ENCODE data around the gene PTPA. TPM values are rescaled to one million over a fixed set of nuclear protein-coding genes. Genes with fewer than 3 reads are reported as not detected.

Gene PTPA
- total and polyA plus RNA-seq, 9 of the 15 experiments (the other 6 are each of a cell fraction or from before 2014, with no cell fraction given), result 1.7 to 121 (median 72.6) TPM

DNA sequence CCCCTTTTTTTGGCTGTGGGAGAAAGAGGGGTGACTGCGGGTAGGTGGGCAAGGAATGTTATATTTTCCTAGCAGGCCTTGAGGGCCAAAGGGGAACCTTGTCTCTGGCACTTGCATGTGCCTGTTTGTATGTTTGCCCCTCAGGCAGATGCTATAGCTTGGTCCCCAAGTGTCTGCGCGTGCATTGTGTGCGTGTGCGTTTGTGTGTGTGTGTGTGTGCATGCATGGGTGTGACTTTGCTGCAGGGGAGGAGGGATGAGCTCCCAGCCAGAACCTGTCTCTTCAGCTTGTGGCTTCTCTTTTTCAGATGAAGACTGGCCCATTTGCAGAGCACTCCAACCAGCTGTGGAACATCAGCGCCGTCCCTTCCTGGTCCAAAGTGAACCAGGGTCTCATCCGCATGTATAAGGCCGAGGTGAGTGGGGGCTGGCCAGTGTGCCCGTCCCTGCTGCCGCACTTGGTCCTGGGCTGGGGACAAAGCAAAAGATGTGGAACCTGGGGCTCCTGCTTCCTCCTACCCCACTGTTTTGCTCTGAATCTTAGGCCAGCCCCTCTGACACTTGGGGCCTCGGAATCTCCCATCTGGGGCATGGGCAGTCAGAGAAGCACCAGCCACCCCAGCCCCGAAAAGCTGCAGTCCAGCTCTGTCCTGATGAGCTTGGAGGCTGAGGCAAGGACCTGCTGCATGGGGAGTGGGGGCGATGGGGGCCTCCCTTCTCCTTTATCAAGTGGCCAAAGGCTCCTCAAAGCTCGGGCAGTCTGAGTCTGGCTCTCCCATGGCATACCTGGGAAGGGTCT is 31.1 kb downstream of the PTPA start (continued):
- TF ChIP-seq, protein P1, sequence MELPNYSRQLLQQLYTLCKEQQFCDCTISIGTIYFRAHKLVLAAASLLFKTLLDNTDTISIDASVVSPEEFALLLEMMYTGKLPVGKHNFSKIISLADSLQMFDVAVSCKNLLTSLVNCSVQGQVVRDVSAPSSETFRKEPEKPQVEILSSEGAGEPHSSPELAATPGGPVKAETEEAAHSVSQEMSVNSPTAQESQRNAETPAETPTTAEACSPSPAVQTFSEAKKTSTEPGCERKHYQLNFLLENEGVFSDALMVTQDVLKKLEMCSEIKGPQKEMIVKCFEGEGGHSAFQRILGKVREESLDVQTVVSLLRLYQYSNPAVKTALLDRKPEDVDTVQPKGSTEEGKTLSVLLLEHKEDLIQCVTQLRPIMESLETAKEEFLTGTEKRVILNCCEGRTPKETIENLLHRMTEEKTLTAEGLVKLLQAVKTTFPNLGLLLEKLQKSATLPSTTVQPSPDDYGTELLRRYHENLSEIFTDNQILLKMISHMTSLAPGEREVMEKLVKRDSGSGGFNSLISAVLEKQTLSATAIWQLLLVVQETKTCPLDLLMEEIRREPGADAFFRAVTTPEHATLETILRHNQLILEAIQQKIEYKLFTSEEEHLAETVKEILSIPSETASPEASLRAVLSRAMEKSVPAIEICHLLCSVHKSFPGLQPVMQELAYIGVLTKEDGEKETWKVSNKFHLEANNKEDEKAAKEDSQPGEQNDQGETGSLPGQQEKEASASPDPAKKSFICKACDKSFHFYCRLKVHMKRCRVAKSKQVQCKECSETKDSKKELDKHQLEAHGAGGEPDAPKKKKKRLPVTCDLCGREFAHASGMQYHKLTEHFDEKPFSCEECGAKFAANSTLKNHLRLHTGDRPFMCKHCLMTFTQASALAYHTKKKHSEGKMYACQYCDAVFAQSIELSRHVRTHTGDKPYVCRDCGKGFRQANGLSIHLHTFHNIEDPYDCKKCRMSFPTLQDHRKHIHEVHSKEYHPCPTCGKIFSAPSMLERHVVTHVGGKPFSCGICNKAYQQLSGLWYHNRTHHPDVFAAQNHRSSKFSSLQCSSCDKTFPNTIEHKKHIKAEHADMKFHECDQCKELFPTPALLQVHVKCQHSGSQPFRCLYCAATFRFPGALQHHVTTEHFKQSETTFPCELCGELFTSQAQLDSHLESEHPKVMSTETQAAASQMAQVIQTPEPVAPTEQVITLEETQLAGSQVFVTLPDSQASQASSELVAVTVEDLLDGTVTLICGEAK (IDR thresholded peaks at IDR 0.05), result no peak
- TF ChIP-seq, protein P1 (CRISPR knock-in tag; IDR thresholded peaks at IDR 0.05), result no peak
- 0 out of 2 replicates have a peak, but pooled peaks have one; percentile 21 for TF ChIP-seq IRF2 (CRISPR knock-in tag; IDR thresholded peaks at IDR 0.05)
- TF ChIP-seq ZNF263 (CRISPR knock-in tag; IDR thresholded peaks at IDR 0.05; ENCODE audit: borderline replicate concordance), result 0 out of 2 replicates have a peak, but pooled peaks have one; percentile 17
- no peak for TF ChIP-seq ZNF583 (CRISPR knock-in tag; IDR thresholded peaks at IDR 0.05)
- TF ChIP-seq, protein P2, sequence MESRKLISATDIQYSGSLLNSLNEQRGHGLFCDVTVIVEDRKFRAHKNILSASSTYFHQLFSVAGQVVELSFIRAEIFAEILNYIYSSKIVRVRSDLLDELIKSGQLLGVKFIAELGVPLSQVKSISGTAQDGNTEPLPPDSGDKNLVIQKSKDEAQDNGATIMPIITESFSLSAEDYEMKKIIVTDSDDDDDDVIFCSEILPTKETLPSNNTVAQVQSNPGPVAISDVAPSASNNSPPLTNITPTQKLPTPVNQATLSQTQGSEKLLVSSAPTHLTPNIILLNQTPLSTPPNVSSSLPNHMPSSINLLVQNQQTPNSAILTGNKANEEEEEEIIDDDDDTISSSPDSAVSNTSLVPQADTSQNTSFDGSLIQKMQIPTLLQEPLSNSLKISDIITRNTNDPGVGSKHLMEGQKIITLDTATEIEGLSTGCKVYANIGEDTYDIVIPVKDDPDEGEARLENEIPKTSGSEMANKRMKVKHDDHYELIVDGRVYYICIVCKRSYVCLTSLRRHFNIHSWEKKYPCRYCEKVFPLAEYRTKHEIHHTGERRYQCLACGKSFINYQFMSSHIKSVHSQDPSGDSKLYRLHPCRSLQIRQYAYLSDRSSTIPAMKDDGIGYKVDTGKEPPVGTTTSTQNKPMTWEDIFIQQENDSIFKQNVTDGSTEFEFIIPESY (CRISPR knock-in tag; IDR thresholded peaks at IDR 0.05), result no peak
- no peak for TF ChIP-seq PHB (CRISPR knock-in tag; IDR thresholded peaks at IDR 0.05)
- no peak for TF ChIP-seq XRCC4 (IDR thresholded peaks at IDR 0.05; ENCODE audit: extremely low read depth, insufficient read depth, insufficient read length)
- TF ChIP-seq MEF2D (tag; conservative IDR thresholded peaks at IDR 0.05; ENCODE audit: low read depth), result no peak
- TF ChIP-seq, protein P3, sequence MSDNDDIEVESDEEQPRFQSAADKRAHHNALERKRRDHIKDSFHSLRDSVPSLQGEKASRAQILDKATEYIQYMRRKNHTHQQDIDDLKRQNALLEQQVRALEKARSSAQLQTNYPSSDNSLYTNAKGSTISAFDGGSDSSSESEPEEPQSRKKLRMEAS (CRISPR knock-in tag; IDR thresholded peaks at IDR 0.05), result 0 out of 2 replicates have a peak, but pooled peaks have one; percentile 22
